ENCODE results near the gene DHDDS.

DHDDS gene

DNA sequence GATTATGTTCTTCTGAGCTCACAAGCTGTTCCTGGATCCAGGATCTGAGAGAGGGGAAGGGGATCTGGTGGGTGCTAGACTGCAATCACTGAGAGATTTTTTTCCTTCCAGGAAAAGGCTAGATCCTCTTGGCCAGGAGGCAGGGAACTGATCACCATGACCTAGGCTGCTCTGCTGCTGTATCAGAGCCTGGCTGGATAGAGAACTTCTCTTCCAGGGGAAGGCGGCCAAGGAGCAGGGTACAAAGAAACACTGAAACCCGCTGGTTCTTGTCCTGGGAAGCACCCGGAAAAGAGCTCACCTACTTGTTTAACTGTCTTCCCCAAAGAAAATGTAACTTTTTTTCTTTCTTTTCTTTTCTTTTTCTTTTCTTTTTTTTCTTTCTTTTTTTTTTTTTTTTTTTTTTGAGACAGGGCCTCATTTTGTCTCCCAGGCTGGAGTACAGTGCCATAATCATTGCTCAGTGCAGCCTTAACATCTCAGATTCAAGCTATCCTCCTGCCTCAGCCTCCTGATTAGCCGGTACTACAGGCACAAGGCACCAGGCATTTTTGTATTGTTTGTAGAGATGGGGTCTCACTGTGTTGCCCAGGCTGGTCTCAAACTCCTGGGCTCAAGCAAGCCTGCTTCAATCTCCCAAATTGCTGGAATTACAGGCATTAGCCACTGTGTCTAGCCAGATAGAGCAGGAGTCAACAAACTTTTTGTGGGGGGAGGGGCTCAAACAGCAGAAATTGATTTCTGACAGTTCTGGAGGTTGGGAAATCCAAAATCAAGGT is 85.1 kb downstream of the DHDDS start:
- Histone ChIP-seq H3K9ac (ENCODE audit: low read length) (no peak overlapping the region), H3K27ac (ENCODE audit: low read depth, low read length) (no peak overlapping the region)

DNA sequence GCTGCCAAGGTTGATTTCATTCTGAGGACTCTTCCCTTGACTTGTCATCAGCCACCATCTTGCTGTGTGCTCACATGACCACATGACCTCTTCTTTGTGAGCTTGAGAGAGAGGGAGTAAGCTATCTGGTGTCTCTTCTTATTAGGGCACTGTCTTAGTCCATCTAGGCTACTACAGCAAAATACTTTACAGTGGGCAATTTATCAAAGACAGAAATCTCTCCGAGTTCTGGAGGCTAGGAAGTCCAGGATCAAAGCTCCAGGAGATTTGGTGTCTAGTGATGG is 85.6 kb downstream of the DHDDS start:
- Histone ChIP-seq H3K4me3 (ENCODE audit: low read depth, low read length) (no peak overlapping the region), H3K9ac (ENCODE audit: low read length) (no peak overlapping the region), H3K27me3 (ENCODE audit: control insufficient read depth, insufficient read depth, low read length) (no peaks in the 10 kb centered on the region), H3K4me1 (ENCODE audit: control insufficient read depth, insufficient read depth, low read length) (peaks cover 5% of the 10 kb centered on the region), H3K9me3 (ENCODE audit: control insufficient read depth, insufficient read depth, low read depth, low read length) (no peaks in the 10 kb centered on the region), H3K27ac (ENCODE audit: low read depth, low read length) (no peak overlapping the region), H3K36me3 (ENCODE audit: control insufficient read depth, insufficient read depth, low read length) (no peaks in the 10 kb centered on the region)

More for the DNA sequence above, 85.1 kb downstream of the DHDDS start:
- Histone ChIP-seq H3K27me3 (ENCODE audit: control insufficient read depth, insufficient read depth, low read length) (no peaks in the 10 kb centered on the region), H3K9me3 (ENCODE audit: control insufficient read depth, insufficient read depth, low read depth, low read length) (no peaks in the 10 kb centered on the region), H3K36me3 (ENCODE audit: control insufficient read depth, insufficient read depth, low read length) (no peaks in the 10 kb centered on the region), H3K4me3 (ENCODE audit: low read depth, low read length) (no peak overlapping the region), H3K4me1 (ENCODE audit: control insufficient read depth, insufficient read depth, low read length) (peaks cover 5% of the 10 kb centered on the region)

DNA sequence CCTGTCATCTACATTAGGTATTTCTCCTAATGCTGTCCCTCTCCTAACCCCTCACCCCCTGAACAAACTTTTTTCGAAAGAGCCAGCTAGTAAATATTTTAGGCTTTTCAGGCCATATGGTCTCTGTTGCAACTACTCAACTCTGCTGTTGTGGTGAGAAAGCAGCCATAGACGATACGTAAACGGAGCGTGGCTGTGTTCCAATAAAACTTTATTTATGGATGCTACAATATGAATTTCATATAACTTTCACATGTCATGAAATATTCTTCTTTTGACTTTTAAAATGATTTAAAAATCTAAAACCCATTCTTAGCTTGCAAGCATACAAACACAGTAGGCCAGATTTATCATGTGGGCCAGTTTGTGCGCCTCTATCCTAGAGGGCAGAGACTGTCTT is 86.2 kb downstream of the DHDDS start:
- Histone ChIP-seq H3K27me3 (ENCODE audit: control insufficient read depth, insufficient read depth, low read length) (no peaks in the 10 kb centered on the region), H3K4me3 (ENCODE audit: low read depth, low read length) (no peak overlapping the region), H3K36me3 (ENCODE audit: control insufficient read depth, insufficient read depth, low read length) (no peaks in the 10 kb centered on the region), H3K9me3 (ENCODE audit: control insufficient read depth, insufficient read depth, low read depth, low read length) (no peaks in the 10 kb centered on the region), H3K27ac (ENCODE audit: low read depth, low read length) (no peak overlapping the region), H3K9ac (ENCODE audit: low read length) (no peak overlapping the region), H3K4me1 (ENCODE audit: control insufficient read depth, insufficient read depth, low read length) (peaks cover 5% of the 10 kb centered on the region)

DNA sequence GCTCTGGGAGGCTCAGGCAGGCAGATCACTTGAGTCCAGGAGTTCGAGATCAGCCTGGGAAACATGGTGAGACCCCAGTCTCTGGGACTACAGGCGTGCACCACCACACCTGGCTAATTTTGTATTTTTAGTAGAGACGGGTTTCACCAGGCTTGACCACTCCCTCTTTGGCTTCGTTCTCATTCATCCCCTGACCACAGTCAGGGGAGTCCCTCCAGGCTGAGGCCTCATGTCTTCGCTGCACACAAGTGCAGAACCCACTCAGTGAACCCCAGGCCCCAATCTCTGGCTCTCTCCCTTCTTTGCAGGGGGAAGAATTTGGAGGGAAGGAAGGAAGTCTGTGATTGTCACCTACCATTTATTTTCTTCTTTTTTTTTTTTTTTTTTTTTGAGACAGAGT is 88.2 kb downstream of the DHDDS start:
- Histone ChIP-seq H3K9me3 (ENCODE audit: control insufficient read depth, insufficient read depth, low read depth, low read length) (no peaks in the 10 kb centered on the region), H3K4me1 (ENCODE audit: control insufficient read depth, insufficient read depth, low read length) (peaks cover 5% of the 10 kb centered on the region), H3K36me3 (ENCODE audit: control insufficient read depth, insufficient read depth, low read length) (no peaks in the 10 kb centered on the region), H3K27me3 (ENCODE audit: control insufficient read depth, insufficient read depth, low read length) (no peaks in the 10 kb centered on the region; the same call in 1 of the 2 replicates), H3K27ac (ENCODE audit: low read depth, low read length) (no peak overlapping the region), H3K4me3 (ENCODE audit: low read depth, low read length) (no peak overlapping the region), H3K9ac (ENCODE audit: low read length) (no peak overlapping the region)
